ENCODE results near the gene PTCRA. TPM values are rescaled to one million over a fixed set of nuclear protein-coding genes. Genes with fewer than 3 reads are reported as not detected.

Gene PTCRA
- total RNA-seq, 2 donors from 2014 or later, result not detected

DNA sequence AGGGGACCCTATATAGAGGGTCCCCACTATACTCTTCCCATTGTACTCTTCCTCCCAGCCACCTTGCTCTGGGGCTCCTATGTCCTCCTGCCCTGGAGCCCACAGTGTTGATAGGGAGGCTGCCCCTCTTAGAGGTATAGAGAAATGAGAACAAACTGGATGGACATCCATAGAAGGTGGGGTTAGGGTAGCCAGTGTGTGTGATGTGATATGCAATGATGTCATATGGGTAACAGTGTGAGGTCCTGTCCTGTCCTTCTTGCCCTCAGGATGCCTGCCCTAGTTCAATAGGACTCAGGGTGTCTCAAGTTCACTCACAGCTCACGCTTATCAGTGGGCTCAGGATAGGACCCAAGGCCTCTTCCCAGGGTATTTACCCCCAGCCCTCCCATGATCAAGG, 435 bp downstream of the PTCRA start:
- DNase-seq, result no peak
- Mint-ChIP-seq H3K4me3 (no peak overlapping the region), H3K27ac (no peak overlapping the region), H3K9me3 (no peaks in the 10 kb centered on the region), H3K4me1 (ENCODE audit: low read depth) (peaks cover 2% of the 10 kb centered on the region), H3K36me3 (ENCODE audit: insufficient read depth in 2 of 2) (no peaks in the 10 kb centered on the region), H3K27me3 (ENCODE audit: low read depth) (no peaks in the 10 kb centered on the region)
- peak; percentile 21 to 47 for ATAC-seq (replicated peaks in 1 of 2)

- ATAC-seq (replicated peaks in 1 of 2) (no peak), DNase-seq (no peak)
- H3K36me3 Mint-ChIP-seq (ENCODE audit: insufficient read depth in 2 of 2), result no peaks in the 10 kb centered on the region
Observed at GRCh38 chr6:42921801-42922200, 5.9 kb downstream of the PTCRA start.

GRCh38 chr6:42923666-42924065, 7.8 kb downstream of the PTCRA start:
- no peak overlapping the region for H3K4me3 Mint-ChIP-seq
- DNase-seq (no peak), ATAC-seq (replicated peaks in 1 of 2) (no peak)
- no peaks in the 10 kb centered on the region for H3K9me3 Mint-ChIP-seq
- no peak overlapping the region for H3K27ac Mint-ChIP-seq
- peaks cover 7% of the 10 kb centered on the region for H3K4me1 Mint-ChIP-seq (ENCODE audit: low read depth)
- no peaks in the 10 kb centered on the region for H3K36me3 Mint-ChIP-seq (ENCODE audit: insufficient read depth in 2 of 2)
- H3K27me3 Mint-ChIP-seq (ENCODE audit: low read depth), result no peaks in the 10 kb centered on the region

More at GRCh38 chr6:42921801-42922200, 5.9 kb downstream of the PTCRA start:
- Mint-ChIP-seq H3K27me3 (ENCODE audit: low read depth) (no peaks in the 10 kb centered on the region), H3K4me1 (ENCODE audit: low read depth) (no peaks in the 10 kb centered on the region), H3K27ac (no peak overlapping the region), H3K9me3 (no peaks in the 10 kb centered on the region), H3K4me3 (no peak overlapping the region)

- peak overlapping the region; percentile 30 for H3K27ac Mint-ChIP-seq
- no peaks in the 10 kb centered on the region for H3K27me3 Mint-ChIP-seq (ENCODE audit: low read depth)
- H3K4me3 Mint-ChIP-seq, result no peak overlapping the region
- H3K4me1 Mint-ChIP-seq (ENCODE audit: low read depth), result peaks cover 11% of the 10 kb centered on the region
- ATAC-seq (replicated peaks in 1 of 2) (no peak), DNase-seq (no peak)
- no peaks in the 10 kb centered on the region for H3K9me3 Mint-ChIP-seq
- peaks cover 2 to 3% of the 10 kb centered on the region in 2 donors for H3K36me3 Mint-ChIP-seq (ENCODE audit: insufficient read depth in 2 of 2)
Observed at GRCh38 chr6:42925248-42925857, 9.5 kb downstream of the PTCRA start.

GRCh38 chr6:42928986-42929820, 13.3 kb downstream of the PTCRA start, which contains the start of gene CNPY3:
Gene CNPY3 (plus strand): TSS chr6:42929480. CDS start chr6:42929571, 91 bp downstream.
- peaks cover 7 to 19% of the 10 kb centered on the region in 2 donors for H3K36me3 Mint-ChIP-seq (ENCODE audit: insufficient read depth in 2 of 2)

DNA sequence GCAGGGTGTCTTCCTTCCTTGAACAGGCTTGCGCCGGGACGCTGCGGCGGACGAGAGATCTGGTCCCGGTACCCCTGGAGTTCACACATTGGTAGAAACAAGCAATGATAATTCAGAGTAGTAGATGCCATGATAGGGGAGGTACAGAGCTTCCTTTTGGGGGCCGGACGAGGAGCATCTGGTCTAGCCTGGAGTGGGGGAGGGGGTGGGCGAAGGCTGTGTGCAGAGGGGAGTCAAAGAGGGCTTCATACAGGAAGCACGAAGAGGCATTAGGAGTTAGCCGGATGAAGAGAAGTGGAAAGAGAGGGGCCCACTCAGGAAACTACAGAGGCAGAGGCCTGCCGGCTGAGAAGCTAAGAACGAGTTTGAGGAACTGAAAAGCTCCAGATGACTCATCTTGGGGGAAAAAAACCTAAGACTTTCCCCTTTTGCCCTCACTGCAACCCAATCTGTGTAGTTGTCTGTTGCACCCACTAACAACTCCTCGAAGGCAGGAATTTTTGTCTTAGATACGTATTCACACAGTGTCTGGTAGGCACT, 14.0 kb downstream of the PTCRA start:
- peak; percentile 66 to 72 for DNase-seq
- Mint-ChIP-seq H3K27ac (peak overlapping the region; percentile 99), H3K27me3 (ENCODE audit: low read depth) (no peaks in the 10 kb centered on the region), H3K4me3 (peak overlapping the region; percentile 88 to 99), H3K36me3 (ENCODE audit: insufficient read depth in 2 of 2) (peaks cover 7 to 19% of the 10 kb centered on the region in 2 donors), H3K9me3 (no peaks in the 10 kb centered on the region), H3K4me1 (ENCODE audit: low read depth) (peaks cover 56% of the 10 kb centered on the region)
- peak; percentile 45 to 47 for ATAC-seq (replicated peaks in 1 of 2)

More at GRCh38 chr6:42928986-42929820, 13.3 kb downstream of the PTCRA start, which contains the start of gene CNPY3:
- H3K4me3 Mint-ChIP-seq, result peak within 1 kb of the TSS; percentile 88 to 99
- peak; percentile 87 to 88 for ATAC-seq (replicated peaks in 1 of 2)
- peaks cover 49% of the 10 kb centered on the region for H3K4me1 Mint-ChIP-seq (ENCODE audit: low read depth)
- peak; percentile 94 to 96 for DNase-seq
- no peaks in the 10 kb centered on the region for H3K27me3 Mint-ChIP-seq (ENCODE audit: low read depth)
- peak within 1 kb of the TSS; percentile 99 for H3K27ac Mint-ChIP-seq
- no peaks in the 10 kb centered on the region for H3K9me3 Mint-ChIP-seq

DNA sequence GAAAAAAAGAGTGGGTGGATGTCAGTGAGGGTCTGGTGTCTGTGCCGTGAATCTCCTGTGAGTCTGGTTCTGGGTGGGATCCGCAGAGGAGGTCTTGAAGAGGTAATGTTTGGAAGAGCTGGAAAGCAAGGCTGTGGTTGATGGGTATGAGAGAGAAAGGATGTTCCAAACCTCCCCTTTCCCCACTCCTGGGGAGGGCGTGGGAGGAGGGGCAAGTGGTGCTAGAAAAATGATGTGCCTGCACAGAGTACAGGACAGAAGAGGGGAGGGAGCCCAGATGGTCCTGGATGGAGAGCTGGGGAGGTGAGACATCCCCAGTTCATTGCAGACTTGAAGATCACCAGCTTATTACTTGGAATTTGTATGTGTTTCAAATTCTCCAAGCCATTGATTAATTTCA, 16.6 kb downstream of the PTCRA start:
- H3K4me3 Mint-ChIP-seq, result peak overlapping the region; percentile 71 to 88
- ATAC-seq (replicated peaks in 1 of 2), result no peak
- DNase-seq, result no peak
- no peaks in the 10 kb centered on the region for H3K27me3 Mint-ChIP-seq (ENCODE audit: low read depth)
- no peaks in the 10 kb centered on the region for H3K9me3 Mint-ChIP-seq
- H3K36me3 Mint-ChIP-seq (ENCODE audit: insufficient read depth in 2 of 2), result peaks cover 11 to 27% of the 10 kb centered on the region in 2 donors
- peaks cover 64% of the 10 kb centered on the region for H3K4me1 Mint-ChIP-seq (ENCODE audit: low read depth)
- H3K27ac Mint-ChIP-seq, result peak overlapping the region; percentile 84

- peaks cover 11 to 27% of the 10 kb centered on the region in 2 donors for H3K36me3 Mint-ChIP-seq (ENCODE audit: insufficient read depth in 2 of 2)
- ATAC-seq (replicated peaks in 1 of 2) (no peak), DNase-seq (no peak)
- peaks cover 68% of the 10 kb centered on the region for H3K4me1 Mint-ChIP-seq (ENCODE audit: low read depth)
- H3K27me3 Mint-ChIP-seq (ENCODE audit: low read depth), result no peaks in the 10 kb centered on the region
- no peaks in the 10 kb centered on the region for H3K9me3 Mint-ChIP-seq
- peak overlapping the region; percentile 84 for H3K27ac Mint-ChIP-seq
- H3K4me3 Mint-ChIP-seq, result peak overlapping the region; percentile 8 to 71
Observed at GRCh38 chr6:42933205-42933604, 17.4 kb downstream of the PTCRA start.

DNA sequence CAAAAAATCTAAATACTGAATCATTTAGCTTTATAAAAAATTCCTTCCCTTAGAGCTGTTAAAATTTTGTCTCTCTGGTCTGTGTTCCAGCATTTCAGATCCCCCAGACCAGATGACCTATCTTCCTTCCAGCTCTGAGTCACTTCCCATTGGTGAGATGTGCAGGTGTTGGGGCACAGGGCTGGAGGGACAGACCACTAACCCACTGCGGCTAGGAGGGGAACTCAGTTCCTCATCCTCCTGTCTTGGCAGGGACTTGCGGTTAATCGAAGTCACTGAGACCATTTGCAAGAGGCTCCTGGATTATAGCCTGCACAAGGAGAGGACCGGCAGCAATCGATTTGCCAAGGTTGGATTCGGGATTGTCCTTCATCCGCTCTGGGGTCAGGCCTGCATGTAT, 19.5 kb downstream of the PTCRA start:
- H3K9me3 Mint-ChIP-seq, result no peaks in the 10 kb centered on the region
- peaks cover 9 to 27% of the 10 kb centered on the region in 2 donors for H3K36me3 Mint-ChIP-seq (ENCODE audit: insufficient read depth in 2 of 2)
- DNase-seq (no peak), ATAC-seq (replicated peaks in 1 of 2) (no peak)
- H3K27me3 Mint-ChIP-seq (ENCODE audit: low read depth), result no peaks in the 10 kb centered on the region
- H3K27ac Mint-ChIP-seq, result peak overlapping the region; percentile 58
- H3K4me3 Mint-ChIP-seq, result no peak overlapping the region
- peaks cover 59% of the 10 kb centered on the region for H3K4me1 Mint-ChIP-seq (ENCODE audit: low read depth)

DNA sequence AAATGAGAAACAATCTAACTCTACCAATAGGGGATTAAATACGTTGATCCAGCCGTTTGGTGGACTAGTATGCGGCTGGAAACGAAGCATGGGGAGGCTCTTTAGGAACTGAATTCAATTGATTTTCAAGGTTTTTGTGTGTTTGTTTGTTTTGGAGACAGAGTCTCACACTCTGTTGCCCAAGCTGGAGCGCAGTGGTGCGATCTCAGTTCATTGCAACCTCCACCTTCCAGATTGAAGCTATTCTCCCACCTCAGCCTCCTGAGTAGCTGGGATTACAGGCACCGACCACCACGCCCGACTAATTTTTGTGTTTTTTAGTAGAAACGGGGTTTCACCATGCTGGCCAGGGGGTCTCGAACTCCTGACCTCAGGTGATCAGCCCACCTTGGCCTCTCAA, 20.5 kb downstream of the PTCRA start:
- Mint-ChIP-seq H3K9me3 (no peaks in the 10 kb centered on the region), H3K4me3 (no peak overlapping the region), H3K4me1 (ENCODE audit: low read depth) (peaks cover 49% of the 10 kb centered on the region), H3K36me3 (ENCODE audit: insufficient read depth in 2 of 2) (peaks cover 9 to 26% of the 10 kb centered on the region in 2 donors), H3K27me3 (ENCODE audit: low read depth) (no peaks in the 10 kb centered on the region), H3K27ac (no peak overlapping the region)
- ATAC-seq (replicated peaks in 1 of 2) (no peak), DNase-seq (no peak)

- Mint-ChIP-seq H3K9me3 (no peaks in the 10 kb centered on the region), H3K27me3 (ENCODE audit: low read depth) (no peaks in the 10 kb centered on the region), H3K27ac (no peak overlapping the region), H3K4me3 (no peak overlapping the region), H3K4me1 (ENCODE audit: low read depth) (peaks cover 35% of the 10 kb centered on the region), H3K36me3 (ENCODE audit: insufficient read depth in 2 of 2) (peaks cover 7 to 20% of the 10 kb centered on the region in 2 donors)
- DNase-seq, result no peak
- no peak for ATAC-seq (replicated peaks in 1 of 2)
Observed at GRCh38 chr6:42937548-42938427, 21.9 kb downstream of the PTCRA start.

DNA sequence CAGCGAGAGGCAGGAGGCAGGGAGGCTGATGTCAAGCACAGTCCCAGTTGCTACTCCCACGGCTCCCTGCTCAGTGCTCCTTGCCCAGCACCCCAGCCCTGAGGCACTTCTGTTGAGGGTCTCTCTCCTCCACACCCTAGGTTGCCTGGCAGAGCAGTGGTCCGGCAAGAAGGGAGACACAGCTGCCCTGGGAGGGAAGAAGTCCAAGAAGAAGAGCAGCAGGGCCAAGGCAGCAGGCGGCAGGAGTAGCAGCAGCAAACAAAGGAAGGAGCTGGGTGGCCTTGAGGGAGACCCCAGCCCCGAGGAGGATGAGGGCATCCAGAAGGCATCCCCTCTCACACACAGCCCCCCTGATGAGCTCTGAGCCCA, 22.6 kb downstream of the PTCRA start:
- ATAC-seq (replicated peaks in 1 of 2) (no peak), DNase-seq (no peak)
- Mint-ChIP-seq H3K27me3 (ENCODE audit: low read depth) (no peaks in the 10 kb centered on the region), H3K9me3 (no peaks in the 10 kb centered on the region), H3K27ac (no peak overlapping the region), H3K4me3 (no peak overlapping the region), H3K4me1 (ENCODE audit: low read depth) (peaks cover 29% of the 10 kb centered on the region), H3K36me3 (ENCODE audit: insufficient read depth in 2 of 2) (peaks cover 7 to 16% of the 10 kb centered on the region in 2 donors)
